Ishikawa (cell line): ENCODE data around the gene NUDT7.

Source experiments
- CEBPB ChIP-seq: IDR thresholded peaks from 2 replicates; pipeline ENCODE4 v1.6.1; 2012
- CREB1 ChIP-seq: IDR thresholded peaks from 2 replicates; pipeline ENCODE4 v1.6.1; 2012; ENCODE audit warnings: low read depth
- EGR1 ChIP-seq: IDR thresholded peaks from 2 replicates; pipeline ENCODE4 v1.6.1; 2012
- EP300 ChIP-seq: IDR thresholded peaks from 2 replicates; pipeline ENCODE4 v1.6.1; 2012; ENCODE audit warnings: borderline replicate concordance
- FOXM1 ChIP-seq: IDR thresholded peaks from 2 replicates; pipeline ENCODE4 v1.6.1; 2012; ENCODE audit warnings: low read depth, borderline replicate concordance
- NFIC ChIP-seq: IDR thresholded peaks from 2 replicates; pipeline ENCODE4 v1.6.1; 2012
- RAD21 ChIP-seq: IDR thresholded peaks from 2 replicates; pipeline ENCODE4 v1.6.1; 2012; ENCODE audit warnings: low read depth
- TAF1 ChIP-seq: IDR thresholded peaks from 2 replicates; pipeline ENCODE4 v1.6.1; 2012; ENCODE audit warnings: low read depth, mild to moderate bottlenecking
- TCF12 ChIP-seq: IDR thresholded peaks from 2 replicates; pipeline ENCODE4 v1.6.1; 2012; ENCODE audit warnings: low read depth
- TEAD4 ChIP-seq: IDR thresholded peaks from 2 replicates; pipeline ENCODE4 v1.6.1; 2012
- YY1 ChIP-seq: IDR thresholded peaks from 2 replicates; pipeline ENCODE4 v1.6.1; 2012; ENCODE audit warnings: low read depth
- ZBTB7A ChIP-seq: IDR thresholded peaks from 2 replicates; pipeline ENCODE4 v1.6.1; 2012; ENCODE audit warnings: low read depth
- TF ChIP-seq, protein P1 (sequence below): IDR thresholded peaks from 2 replicates; pipeline ENCODE4 v1.6.1; 2012
- TF ChIP-seq, protein P2 (sequence below): IDR thresholded peaks from 2 replicates; pipeline ENCODE4 v1.6.1; 2012
- TF ChIP-seq, protein P3 (sequence below): IDR thresholded peaks from 2 replicates; pipeline ENCODE4 v1.6.1; 2012; ENCODE audit warnings: low read depth, mild to moderate bottlenecking

Gene NUDT7

DNA sequence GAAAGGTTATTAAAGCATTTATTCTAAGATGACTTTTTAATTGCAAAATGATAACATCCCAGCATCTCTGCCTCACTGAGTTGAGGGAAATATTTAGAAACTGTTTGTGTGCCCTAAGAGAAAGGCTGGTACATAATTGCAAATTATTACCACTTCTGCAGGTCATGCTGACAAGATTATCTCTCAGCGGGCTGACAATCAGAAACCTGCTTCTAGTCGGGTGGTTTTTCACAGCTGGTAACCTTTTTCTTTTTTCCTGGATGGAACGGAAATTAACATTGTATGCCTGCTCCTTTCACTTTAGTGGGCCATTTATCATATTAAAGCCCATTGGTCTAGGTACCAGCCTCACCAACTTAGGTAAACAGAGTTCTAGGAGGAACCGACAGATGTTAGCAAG is 17.0 kb upstream of the NUDT7 start:
- TF ChIP-seq RAD21 (no peak), TEAD4 (no peak), TCF12 (no peak), FOXM1 (no peak), YY1 (no peak), TAF1 (no peak)
- TF ChIP-seq, protein P1, sequence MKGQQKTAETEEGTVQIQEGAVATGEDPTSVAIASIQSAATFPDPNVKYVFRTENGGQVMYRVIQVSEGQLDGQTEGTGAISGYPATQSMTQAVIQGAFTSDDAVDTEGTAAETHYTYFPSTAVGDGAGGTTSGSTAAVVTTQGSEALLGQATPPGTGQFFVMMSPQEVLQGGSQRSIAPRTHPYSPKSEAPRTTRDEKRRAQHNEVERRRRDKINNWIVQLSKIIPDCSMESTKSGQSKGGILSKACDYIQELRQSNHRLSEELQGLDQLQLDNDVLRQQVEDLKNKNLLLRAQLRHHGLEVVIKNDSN: no peak

DNA sequence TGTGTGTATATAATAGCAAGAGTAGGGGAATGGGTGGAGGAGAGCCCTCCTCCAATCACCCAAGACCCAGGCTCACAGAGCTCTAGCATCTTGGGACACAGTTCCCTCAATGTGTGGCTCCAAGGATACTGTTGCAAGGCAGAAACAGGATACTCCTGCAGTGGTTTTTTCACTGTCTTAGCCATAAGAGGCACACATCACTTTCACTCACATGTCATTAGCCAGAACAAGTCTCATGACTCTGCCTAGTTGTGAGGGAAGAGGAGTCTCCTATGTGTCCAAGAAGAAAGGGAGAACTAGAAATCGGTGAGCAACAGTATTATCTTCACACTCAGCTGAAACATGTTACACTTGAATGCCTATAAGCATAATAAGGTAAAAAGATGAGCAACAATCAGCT is 11.1 kb upstream of the NUDT7 start:
- no peak for TF ChIP-seq TAF1
- TF ChIP-seq CEBPB: no peak
- TF ChIP-seq, protein P1: no peak
- TF ChIP-seq EGR1: no peak
- TF ChIP-seq TCF12: no peak
- no peak for TF ChIP-seq ZBTB7A
- no peak for TF ChIP-seq FOXM1
- TF ChIP-seq EP300: no peak

DNA sequence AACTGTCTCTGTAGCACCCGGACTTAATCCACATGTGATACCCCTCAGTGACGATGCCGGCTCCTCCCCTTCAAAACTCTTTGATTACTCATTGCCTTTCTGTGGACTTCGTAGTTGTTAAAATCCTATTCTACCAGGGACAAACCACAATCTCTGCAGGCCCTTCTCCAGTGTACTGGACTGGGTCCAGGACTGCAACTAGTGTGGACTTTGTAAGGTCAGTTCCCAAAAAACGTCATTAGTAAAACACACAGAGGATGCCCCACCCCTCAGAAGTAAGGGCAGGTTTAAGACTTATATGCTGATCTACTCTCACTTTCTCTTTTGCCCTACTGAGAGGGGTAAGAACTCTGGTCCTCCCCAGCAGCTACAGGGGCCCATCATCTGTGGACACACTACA is 10.5 kb upstream of the NUDT7 start:
- TF ChIP-seq, protein P1: no peak
- TF ChIP-seq ZBTB7A: no peak
- TF ChIP-seq EP300: no peak
- TF ChIP-seq, protein P2, sequence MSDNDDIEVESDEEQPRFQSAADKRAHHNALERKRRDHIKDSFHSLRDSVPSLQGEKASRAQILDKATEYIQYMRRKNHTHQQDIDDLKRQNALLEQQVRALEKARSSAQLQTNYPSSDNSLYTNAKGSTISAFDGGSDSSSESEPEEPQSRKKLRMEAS: no peak
- TF ChIP-seq, protein P3, sequence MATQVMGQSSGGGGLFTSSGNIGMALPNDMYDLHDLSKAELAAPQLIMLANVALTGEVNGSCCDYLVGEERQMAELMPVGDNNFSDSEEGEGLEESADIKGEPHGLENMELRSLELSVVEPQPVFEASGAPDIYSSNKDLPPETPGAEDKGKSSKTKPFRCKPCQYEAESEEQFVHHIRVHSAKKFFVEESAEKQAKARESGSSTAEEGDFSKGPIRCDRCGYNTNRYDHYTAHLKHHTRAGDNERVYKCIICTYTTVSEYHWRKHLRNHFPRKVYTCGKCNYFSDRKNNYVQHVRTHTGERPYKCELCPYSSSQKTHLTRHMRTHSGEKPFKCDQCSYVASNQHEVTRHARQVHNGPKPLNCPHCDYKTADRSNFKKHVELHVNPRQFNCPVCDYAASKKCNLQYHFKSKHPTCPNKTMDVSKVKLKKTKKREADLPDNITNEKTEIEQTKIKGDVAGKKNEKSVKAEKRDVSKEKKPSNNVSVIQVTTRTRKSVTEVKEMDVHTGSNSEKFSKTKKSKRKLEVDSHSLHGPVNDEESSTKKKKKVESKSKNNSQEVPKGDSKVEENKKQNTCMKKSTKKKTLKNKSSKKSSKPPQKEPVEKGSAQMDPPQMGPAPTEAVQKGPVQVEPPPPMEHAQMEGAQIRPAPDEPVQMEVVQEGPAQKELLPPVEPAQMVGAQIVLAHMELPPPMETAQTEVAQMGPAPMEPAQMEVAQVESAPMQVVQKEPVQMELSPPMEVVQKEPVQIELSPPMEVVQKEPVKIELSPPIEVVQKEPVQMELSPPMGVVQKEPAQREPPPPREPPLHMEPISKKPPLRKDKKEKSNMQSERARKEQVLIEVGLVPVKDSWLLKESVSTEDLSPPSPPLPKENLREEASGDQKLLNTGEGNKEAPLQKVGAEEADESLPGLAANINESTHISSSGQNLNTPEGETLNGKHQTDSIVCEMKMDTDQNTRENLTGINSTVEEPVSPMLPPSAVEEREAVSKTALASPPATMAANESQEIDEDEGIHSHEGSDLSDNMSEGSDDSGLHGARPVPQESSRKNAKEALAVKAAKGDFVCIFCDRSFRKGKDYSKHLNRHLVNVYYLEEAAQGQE: no peak
- no peak for TF ChIP-seq EGR1
- TF ChIP-seq FOXM1: no peak
- no peak for TF ChIP-seq CEBPB
- TF ChIP-seq TCF12: no peak
- TF ChIP-seq RAD21: no peak
- TF ChIP-seq NFIC: no peak
- TF ChIP-seq CREB1: no peak
- TF ChIP-seq TAF1: no peak
- TF ChIP-seq TEAD4: no peak

DNA sequence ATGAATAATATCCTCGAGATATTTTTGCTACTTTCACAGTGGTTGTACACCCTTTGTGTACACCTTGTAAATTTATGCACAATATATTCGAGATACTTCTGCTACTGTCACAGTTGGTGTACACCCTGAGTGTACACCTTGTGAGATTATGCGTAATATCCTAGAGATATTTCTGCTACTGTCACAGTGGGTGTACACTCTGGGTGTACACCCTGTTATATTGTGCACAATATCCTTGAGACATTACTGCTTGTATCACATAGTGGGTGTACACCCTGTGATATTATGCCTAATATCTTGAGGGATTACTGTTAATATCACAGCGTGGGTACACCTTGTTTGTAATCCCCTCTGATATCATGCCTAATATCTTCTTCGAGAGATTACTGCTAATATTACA is 7.2 kb upstream of the NUDT7 start:
- TF ChIP-seq FOXM1 (no peak), CEBPB (no peak), RAD21 (no peak), NFIC (no peak), EGR1 (no peak), EP300 (no peak), TCF12 (no peak), TEAD4 (no peak), TAF1 (no peak), YY1 (no peak), ZBTB7A (no peak), CREB1 (no peak)
- TF ChIP-seq, protein P2: no peak
- TF ChIP-seq, protein P1: no peak
- TF ChIP-seq, protein P3: no peak

DNA sequence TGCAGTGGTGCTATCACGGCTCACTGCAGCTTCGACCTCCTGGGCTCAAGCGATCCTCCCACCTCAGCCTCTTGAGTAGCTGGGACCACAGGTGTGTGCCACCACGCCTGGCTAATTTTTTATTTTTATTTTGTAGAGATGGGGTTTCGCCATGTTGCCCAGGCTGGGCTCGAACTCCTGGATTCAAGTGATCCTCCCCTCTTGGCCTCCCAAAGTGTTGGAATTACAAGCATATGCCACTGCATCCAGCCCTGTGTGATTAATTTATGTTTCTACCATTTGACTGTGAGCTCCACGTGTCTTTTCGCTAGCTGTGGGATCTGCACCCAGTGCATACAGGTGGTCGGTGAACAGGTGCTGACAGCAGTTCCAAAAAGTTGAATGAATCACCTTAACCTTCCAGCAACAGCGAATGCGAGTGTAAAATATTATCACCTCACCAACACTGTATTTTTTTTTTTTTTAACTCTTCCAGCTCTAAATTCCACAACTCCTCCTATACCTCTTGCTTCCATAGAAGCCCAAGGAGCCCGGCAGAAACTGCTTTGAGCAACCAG is 484 bp upstream of the NUDT7 start:
- TF ChIP-seq, protein P2: no peak
- no peak for TF ChIP-seq ZBTB7A
- TF ChIP-seq RAD21: no peak
- TF ChIP-seq, protein P3: no peak
- TF ChIP-seq, protein P1: no peak
- no peak for TF ChIP-seq TAF1
- TF ChIP-seq YY1: no peak
- no peak for TF ChIP-seq EGR1
- TF ChIP-seq TEAD4: no peak
- TF ChIP-seq EP300: no peak
- TF ChIP-seq CEBPB: no peak
- TF ChIP-seq NFIC: no peak
- TF ChIP-seq CREB1: no peak
- TF ChIP-seq TCF12: no peak
- TF ChIP-seq FOXM1: no peak
